Liver (tissue), 3 donors: ENCODE data around the gene PCDHGB2.
A peak's percentile ranks its signal among the peaks of the same experiment; 100 is the strongest.
"Not testable (repeated sequence)": the region's sequence is repeated elsewhere in the genome, so short reads cannot be mapped to it uniquely, and the experiment has no call there.

Source experiments
- FOXA1 ChIP-seq: IDR thresholded peaks from 2 replicates; pipeline ENCODE4 v1.6.1; 2016; ENCODE audit warnings: antibody characterized with exemption
- GABPA ChIP-seq, 2 donors: IDR thresholded peaks in 1 of 2; conservative IDR thresholded peaks in 1 of 2; 2 replicates each; pipeline ENCODE4 v1.6.1; 2016; ENCODE audit warnings: antibody characterized with exemption in 2 of 2, mild to moderate bottlenecking in 1 of 2, moderate library complexity in 1 of 2
- JUND ChIP-seq, 2 donors: IDR thresholded peaks; 2 replicates each; pipeline ENCODE4 v1.6.1; 2016; ENCODE audit warnings: antibody characterized with exemption in 2 of 2
- NR2F2 ChIP-seq: IDR thresholded peaks from 2 replicates; pipeline ENCODE4 v1.6.1; 2016; ENCODE audit warnings: antibody characterized with exemption
- RAD21 ChIP-seq, 2 donors: IDR thresholded peaks; 2 replicates each; pipeline ENCODE4 v1.6.1; 2016; ENCODE audit warnings: antibody characterized with exemption in 2 of 2, mild to moderate bottlenecking in 2 of 2
- TF ChIP-seq, protein P1 (sequence below): fragments of 150-350 bp; IDR thresholded peaks from 2 replicates; pipeline ENCODE4 v1.5.1; 2017; ENCODE audit warnings: improper control_type of control experiment, low read depth, low read length; ENCODE audit not compliant: missing input control
- TF ChIP-seq, protein P2 (sequence below): IDR thresholded peaks from 2 replicates; pipeline ENCODE4 v1.6.1; 2016; ENCODE audit warnings: antibody characterized with exemption, mild to moderate bottlenecking
- donor health status: healthy.
- donor health status: healthy.

DNA sequence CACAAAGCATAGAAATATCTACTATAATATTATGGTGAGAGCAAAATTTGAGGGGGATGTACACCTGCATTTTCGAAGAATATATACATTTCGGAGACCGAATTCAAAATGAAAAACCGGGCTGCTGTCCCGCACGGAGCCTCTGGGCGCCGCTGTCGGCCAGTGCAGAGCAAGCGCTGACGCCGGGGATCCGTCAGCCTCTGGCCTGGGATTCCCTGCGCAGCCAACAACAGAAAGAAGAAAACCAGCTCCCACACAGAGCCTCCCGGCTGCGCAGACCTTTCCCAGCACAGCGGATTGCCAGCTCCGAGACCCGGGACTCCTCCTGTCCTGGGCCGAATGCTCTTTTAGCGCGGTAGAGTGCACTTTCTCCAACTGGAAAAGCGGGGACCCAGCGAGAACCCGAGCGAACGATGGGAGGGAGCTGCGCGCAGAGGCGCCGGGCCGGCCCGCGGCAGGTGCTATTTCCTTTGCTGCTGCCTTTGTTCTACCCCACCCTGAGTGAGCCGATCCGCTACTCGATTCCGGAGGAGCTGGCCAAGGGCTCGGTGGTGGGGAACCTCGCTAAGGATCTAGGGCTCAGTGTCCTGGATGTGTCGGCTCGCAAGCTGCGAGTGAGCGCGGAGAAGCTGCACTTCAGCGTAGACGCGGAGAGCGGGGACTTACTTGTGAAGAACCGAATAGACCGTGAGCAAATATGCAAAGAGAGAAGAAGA lies 48.2 kb downstream of the PCDHGB2 start, which contains the start of gene PCDHGB6:
- not testable (repeated sequence) for TF ChIP-seq NR2F2; FOXA1; GABPA (IDR thresholded peaks at IDR 0.05 in 1 of 2, conservative IDR thresholded peaks at IDR 0.05 in 1 of 2); JUND (IDR thresholded peaks at IDR 0.05)
- TF ChIP-seq, protein P1, sequence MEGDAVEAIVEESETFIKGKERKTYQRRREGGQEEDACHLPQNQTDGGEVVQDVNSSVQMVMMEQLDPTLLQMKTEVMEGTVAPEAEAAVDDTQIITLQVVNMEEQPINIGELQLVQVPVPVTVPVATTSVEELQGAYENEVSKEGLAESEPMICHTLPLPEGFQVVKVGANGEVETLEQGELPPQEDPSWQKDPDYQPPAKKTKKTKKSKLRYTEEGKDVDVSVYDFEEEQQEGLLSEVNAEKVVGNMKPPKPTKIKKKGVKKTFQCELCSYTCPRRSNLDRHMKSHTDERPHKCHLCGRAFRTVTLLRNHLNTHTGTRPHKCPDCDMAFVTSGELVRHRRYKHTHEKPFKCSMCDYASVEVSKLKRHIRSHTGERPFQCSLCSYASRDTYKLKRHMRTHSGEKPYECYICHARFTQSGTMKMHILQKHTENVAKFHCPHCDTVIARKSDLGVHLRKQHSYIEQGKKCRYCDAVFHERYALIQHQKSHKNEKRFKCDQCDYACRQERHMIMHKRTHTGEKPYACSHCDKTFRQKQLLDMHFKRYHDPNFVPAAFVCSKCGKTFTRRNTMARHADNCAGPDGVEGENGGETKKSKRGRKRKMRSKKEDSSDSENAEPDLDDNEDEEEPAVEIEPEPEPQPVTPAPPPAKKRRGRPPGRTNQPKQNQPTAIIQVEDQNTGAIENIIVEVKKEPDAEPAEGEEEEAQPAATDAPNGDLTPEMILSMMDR = peak; percentile 76
- peak; percentile 74 to 80 for TF ChIP-seq RAD21 (IDR thresholded peaks at IDR 0.05)
- TF ChIP-seq, protein P2, sequence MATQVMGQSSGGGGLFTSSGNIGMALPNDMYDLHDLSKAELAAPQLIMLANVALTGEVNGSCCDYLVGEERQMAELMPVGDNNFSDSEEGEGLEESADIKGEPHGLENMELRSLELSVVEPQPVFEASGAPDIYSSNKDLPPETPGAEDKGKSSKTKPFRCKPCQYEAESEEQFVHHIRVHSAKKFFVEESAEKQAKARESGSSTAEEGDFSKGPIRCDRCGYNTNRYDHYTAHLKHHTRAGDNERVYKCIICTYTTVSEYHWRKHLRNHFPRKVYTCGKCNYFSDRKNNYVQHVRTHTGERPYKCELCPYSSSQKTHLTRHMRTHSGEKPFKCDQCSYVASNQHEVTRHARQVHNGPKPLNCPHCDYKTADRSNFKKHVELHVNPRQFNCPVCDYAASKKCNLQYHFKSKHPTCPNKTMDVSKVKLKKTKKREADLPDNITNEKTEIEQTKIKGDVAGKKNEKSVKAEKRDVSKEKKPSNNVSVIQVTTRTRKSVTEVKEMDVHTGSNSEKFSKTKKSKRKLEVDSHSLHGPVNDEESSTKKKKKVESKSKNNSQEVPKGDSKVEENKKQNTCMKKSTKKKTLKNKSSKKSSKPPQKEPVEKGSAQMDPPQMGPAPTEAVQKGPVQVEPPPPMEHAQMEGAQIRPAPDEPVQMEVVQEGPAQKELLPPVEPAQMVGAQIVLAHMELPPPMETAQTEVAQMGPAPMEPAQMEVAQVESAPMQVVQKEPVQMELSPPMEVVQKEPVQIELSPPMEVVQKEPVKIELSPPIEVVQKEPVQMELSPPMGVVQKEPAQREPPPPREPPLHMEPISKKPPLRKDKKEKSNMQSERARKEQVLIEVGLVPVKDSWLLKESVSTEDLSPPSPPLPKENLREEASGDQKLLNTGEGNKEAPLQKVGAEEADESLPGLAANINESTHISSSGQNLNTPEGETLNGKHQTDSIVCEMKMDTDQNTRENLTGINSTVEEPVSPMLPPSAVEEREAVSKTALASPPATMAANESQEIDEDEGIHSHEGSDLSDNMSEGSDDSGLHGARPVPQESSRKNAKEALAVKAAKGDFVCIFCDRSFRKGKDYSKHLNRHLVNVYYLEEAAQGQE = not testable (repeated sequence)
